Hepatocyte (in vitro differentiated cells): ENCODE results near the gene SARS2.

Experiments used
- EZH2phosphoT487 ChIP-seq: fragments of 200-600 bp; sonication (generic); IDR thresholded peaks from one replicate; pipeline ENCODE4 v1.6.1; 2018; ENCODE audit warnings: antibody characterized with exemption, mild to moderate bottlenecking, low read depth, moderate library complexity; ENCODE audit not compliant: unreplicated experiment, severe bottlenecking
- TF ChIP-seq, protein P1 (sequence below): fragments of 200-600 bp; sonication (generic); IDR thresholded peaks from 2 replicates; pipeline ENCODE4 v1.5.1; 2016; ENCODE audit warnings: antibody characterized with exemption, mild to moderate bottlenecking; ENCODE audit not compliant: poor library complexity

GRCh38 chr19:38944981-38945506, 14.5 kb upstream of the SARS2 start:
- no peak for TF ChIP-seq EZH2phosphoT487
- TF ChIP-seq, protein P1, sequence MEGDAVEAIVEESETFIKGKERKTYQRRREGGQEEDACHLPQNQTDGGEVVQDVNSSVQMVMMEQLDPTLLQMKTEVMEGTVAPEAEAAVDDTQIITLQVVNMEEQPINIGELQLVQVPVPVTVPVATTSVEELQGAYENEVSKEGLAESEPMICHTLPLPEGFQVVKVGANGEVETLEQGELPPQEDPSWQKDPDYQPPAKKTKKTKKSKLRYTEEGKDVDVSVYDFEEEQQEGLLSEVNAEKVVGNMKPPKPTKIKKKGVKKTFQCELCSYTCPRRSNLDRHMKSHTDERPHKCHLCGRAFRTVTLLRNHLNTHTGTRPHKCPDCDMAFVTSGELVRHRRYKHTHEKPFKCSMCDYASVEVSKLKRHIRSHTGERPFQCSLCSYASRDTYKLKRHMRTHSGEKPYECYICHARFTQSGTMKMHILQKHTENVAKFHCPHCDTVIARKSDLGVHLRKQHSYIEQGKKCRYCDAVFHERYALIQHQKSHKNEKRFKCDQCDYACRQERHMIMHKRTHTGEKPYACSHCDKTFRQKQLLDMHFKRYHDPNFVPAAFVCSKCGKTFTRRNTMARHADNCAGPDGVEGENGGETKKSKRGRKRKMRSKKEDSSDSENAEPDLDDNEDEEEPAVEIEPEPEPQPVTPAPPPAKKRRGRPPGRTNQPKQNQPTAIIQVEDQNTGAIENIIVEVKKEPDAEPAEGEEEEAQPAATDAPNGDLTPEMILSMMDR = no peak
